Medulla oblongata (tissue), 1 donor: ENCODE results near the gene GALNT2.

Experiments
- DNase-seq: peaks from one replicate; pipeline ENCODE4 v3.0.0-alpha.2; 2015; ENCODE audit errors: extremely low spot score

The GALNT2 gene

DNA sequence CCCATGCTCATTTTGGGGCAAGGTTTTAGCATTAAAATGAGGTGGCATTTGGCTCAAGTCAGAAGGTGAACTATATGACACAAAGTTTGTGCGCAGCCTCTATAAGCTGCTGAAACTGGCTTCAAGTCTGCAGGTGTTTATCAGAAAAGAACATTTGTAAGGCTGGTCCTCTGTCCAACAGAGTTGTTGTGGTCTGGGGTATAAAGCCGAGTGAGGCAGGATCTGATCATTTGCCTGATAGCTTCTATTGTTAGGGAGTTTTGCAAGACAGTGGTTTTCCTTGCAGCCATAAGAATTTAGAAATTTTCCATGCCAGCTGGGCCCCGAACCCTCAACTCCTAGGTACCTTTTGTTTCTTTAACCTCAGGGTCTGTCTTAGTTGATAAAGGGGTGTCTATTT, 228.3 kb downstream of the GALNT2 start:
- no peak for DNase-seq

DNA sequence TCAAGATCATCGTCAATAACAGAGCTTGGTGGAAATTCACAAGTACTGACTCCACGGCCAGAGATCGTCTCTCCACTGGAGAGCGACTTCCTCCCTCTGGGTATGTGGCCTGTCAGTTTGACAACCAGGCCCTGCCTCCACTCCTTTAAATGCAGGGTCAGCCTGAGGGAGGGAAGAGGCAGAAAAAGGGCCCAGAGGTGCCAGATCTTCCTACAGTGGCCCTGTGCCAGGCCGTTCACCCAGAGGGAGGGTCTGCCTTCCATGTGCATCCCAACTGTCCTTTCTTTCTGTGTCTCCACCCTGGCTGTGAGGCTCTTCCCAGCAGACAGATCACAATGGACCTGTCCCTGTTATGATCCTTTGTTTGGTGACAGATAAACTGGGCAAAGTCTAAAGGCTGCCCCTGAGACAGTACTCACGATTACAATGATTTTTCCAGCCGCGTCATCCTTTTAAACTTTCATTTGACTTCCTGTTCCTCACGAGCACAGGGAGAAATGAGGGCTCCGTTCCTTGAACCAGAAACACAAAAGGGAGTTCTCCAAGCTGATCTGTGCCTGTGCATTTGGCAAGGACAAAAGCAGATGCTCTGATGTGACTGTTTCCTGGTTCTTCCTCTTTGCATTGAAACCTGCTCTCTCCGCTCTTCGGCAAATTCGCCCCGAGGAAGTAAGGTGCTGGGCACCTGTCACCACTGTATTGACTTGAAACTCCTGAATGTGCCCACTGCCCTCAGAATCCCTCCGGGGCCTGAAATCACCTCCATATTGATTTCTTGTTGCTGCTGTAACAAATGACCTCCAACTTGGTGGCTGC, 232.4 kb downstream of the GALNT2 start:
- DNase-seq: no peak

DNA sequence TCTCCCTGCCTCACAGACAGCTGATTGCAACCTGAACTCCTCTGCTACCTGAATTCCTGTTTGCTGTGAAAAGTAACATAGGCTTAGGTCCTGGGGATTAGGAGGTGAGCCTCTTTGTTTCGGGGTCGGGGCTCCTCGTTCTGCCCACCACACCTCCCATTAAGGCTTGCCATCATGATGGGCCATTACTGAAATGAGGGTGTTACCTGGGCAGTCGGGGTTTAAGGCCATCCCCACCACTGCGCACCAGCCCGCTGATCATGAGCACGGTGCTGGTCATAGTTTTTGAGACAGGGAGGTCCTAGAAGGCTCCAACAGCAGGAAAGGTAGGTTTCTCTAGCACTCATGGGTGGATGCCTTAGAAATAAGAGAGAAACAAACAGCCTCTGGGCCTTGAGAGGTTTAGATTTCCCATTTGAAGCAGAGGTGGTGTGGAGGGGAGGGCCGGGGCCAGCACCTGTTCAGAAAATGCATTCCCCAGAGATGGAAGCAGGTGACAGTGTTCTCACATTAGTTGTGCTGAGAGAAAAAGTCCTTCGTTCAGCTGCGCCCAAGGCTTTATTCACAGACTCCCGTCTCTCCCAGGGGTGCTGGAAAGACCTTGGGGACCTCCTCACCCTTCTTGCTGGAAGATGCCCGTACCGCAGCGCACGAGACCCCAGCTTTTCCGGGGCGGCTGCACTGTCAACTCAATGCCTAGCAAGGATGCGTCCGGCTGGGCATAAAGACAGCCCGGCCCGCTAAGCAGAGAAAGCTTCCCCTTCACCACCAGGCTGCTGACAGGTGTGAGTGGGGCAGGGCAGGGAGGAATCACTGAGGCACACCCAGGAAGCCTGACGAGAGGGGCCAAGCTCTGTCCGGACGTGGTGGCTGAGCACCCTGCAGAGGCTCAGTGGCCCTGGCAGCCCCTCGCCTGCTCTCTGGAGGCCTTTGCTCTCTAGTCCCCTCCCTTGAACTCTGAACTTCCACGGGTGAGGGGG, 233.6 kb downstream of the GALNT2 start:
- no peak for DNase-seq

GRCh38 chr1:230301322-230301721, 234.3 kb downstream of the GALNT2 start:
- DNase-seq: no peak

GRCh38 chr1:230301822-230302221, 234.8 kb downstream of the GALNT2 start:
- no peak for DNase-seq

DNA sequence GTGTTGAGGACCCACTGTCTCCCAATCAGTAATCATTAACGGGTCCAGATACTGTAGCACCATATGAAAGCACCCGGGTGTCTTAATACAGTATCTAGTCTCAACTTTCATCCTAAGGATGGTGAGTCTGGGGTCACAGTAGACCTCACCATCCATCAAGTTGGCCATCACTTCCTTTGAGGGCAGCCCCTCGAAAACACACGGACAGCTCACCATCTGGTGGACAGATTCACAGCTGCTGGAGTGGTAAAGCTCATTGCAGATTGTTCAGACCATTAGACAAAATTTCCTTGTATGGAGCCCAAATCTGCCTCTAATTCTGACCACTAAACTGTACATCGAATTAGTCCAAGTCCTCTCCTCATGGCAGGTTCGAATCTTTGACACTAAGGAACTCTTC, 236.0 kb downstream of the GALNT2 start:
- no peak for DNase-seq

DNA sequence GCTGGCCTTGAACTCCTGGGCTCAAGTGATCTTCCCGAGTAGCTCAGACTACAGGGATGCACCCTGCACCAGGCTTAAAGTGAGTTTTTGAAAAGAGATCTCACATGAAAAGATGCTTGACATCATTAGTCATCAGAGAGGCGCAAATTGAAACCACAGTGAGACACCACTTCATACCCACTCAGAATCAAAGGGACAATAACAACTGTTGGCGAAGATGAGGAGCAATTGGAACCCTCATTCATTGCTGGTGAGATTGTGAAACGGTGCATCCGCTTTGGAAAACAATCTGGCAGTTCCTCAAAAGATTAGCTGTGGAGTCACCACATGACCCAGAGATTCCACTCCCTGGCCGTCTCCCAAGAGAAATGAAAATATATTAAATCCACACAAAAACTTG, 236.8 kb downstream of the GALNT2 start:
- no peak for DNase-seq

- no peak for DNase-seq
Observed at GRCh38 chr1:230306169-230306568, 239.1 kb downstream of the GALNT2 start.

DNA sequence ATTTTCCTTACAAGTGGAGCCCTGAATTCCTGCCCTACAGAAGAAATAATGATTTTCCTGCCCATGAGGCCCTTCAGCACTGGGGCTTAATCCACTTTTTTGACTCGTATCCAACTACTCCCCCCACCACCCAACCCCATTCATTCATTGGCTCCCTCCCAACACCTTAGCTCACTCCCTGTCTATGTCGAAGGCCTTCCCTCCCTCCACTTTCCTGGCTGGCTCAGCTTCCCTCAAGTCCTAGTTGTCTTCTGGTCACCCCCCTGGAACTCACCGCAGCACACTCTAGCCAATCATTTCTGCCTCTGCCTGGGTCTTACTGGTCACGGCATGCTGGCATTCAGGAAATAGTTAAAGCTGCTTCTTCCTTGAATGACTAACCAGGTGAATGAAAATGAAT, 240.2 kb downstream of the GALNT2 start:
- DNase-seq: no peak

- no peak for DNase-seq
Observed at GRCh38 chr1:230308039-230308438, 241.0 kb downstream of the GALNT2 start.

DNA sequence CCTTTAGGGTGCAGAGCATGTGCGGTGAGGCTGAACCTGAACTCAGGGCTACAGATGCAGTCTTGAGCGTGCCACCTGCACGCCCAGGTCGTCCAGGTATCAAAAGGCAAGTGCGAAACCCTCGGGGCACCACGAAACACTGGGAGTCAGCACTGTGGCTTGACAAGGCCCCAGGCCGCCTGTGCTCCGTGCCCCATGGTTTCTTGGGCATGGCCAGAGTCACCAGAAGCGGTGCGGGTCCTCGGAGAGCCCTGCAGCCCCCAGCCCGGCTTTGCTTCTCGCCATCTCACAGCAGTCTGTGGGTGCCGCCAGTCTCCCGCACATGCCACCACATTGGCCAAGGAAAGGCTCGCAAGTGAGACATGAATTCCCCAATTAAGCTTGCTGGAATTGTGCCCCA, 241.8 kb downstream of the GALNT2 start:
- no peak for DNase-seq

- no peak for DNase-seq
Observed at GRCh38 chr1:230309646-230310177, 242.7 kb downstream of the GALNT2 start.

DNA sequence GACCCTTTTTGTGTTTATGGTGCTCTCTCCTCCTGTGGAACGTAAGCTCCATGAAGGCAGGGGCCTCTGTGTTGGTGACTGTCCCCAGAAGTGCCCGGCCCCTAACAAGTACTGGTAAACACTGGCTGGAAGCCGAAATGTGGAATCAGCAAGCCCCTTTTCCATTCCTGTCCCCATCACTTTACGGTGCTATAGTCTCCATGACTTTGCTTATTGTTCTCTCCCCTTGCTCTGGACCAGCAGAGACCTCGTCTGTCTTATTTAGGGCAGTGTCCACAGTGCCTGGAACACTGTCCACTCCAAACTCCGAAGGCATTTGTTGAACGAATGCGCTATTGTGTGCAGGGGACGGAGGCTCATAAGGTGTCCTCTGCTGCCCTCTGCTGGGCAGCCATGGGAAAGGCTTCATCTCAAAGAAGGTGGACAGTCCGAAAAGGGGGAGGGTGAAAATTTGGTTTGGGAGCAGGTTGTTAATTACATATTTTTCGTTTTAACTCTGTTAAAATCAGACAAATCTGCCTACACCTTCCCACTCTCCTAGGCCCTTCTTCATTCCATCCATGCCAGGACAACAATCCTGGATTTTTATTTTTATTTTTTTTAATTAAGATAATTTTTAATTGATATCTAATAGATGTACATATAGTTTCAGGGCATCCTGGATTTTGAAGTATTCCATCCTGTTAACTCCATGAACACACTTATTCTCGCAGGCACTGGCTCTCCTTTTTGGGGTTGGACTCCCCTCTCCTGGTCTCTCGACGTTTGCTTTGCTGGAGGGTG, 243.5 kb downstream of the GALNT2 start:
- DNase-seq: peak; percentile 93

GRCh38 chr1:230312676-230313075, 245.6 kb downstream of the GALNT2 start:
- no peak for DNase-seq

GRCh38 chr1:230313453-230314141, 246.6 kb downstream of the GALNT2 start:
- no peak for DNase-seq

DNA sequence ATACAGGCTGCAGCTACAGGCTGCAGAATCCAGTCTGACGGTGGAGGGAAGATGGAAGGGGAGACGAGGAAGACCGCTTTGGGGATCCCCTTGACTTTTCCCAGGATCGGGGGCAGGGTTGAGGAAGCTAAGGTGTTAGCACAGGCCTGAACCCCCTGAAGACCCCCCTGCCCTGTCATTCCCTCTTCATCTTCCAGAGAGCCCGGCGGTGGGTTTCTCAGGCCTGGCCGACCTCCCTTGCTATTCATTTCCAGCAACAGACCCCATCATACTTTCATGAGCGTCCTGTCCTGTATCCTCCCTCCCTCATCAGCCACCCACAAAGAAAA, 247.1 kb downstream of the GALNT2 start:
- DNase-seq: no peak

GRCh38 chr1:230315099-230315498, 248.1 kb downstream of the GALNT2 start:
- no peak for DNase-seq

DNA sequence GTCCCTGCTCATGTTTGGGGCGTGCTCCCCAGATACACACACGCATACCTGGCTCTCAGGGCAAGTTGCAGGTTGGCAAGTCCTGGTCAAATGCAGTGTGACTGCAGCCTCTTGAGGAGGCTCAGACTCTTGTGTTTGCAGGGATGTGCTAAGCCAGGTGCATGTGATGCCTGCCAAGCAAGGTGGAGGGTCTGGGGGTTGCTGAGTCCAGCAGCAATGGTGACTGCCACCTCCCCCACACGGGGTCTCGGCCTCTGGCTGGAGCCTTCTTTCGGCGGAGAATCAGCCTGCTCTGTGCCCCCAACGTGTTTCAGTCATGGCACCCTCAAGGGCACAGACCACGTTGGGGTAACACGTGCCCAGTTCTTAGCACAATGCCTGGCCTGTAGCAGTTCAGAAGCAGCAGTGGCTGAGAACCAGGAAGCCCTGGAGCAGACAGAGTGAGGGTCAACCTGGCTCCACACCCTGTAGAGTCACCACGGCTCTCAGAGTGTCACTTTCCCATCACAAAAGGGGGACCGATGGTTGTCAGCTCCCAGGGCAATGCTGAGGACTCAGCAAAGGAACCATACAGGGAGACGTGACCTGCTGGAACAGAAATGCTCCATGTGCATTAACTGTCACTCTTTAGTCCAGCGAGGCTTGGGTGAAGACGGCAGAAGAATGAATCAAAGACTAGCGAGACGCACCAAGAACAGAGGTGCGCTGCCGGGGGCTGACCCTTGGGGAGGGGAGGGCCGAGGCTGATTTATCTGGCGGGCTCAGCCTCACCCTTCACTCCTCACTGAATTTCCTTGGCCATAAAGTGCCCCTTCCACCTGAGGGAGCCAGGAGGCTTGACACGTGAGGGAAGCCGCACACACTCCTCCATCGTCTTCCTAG, 250.1 kb downstream of the GALNT2 start:
- no peak for DNase-seq

DNA sequence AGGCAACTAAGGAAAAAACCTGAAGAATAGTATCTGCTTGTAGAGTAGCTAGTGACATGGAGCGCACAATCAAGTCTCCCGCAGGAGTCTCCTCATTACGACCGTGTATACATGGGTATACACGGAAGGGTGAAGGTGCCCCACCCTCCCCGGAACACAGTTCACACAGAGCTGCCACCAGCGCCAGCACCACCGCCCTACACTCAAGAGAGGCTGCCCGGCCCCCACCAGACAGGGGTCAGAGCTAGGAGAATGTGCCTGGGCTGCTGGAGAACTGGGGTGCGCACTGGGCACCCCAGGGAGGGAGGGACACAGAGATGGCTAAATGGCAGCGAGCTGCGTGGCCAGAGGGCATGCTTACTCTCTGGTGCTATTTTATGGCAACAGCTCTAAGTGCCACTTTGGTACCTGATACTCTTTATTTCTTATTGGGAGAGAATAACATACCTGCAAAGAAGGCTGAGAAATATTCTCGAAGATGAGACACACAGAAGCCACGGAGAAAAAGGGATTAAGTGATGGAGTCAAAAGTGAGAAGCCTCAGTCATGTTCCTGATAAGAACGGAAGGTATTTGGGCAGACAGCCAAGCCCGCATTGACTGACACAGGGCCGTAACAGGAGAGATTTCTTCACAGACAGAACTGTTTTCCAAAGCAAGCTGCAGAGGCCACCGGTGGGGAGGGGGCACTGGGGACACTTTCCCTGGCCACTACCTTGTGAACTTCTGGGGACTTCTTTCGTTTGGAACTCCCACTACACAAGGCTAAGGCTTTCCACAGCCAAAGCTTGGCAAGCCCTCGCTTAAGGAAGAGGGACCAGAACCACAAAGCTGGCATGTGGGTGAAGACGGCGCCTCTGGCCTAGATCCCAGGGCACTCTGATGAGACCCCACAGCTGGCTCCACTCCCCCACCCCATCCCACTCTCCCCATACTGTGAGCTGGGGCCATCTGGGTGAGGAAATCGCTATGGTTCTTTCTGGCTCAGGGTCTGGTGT, 251.1 kb downstream of the GALNT2 start:
- DNase-seq: no peak
